Thymus (tissue), 11 donors: Measurements from ENCODE around the gene TMPRSS4. TPM values are rescaled to one million over a fixed set of nuclear protein-coding genes. Genes with fewer than 3 reads are reported as not detected.

Experiments
- DNase-seq, 9 donors: peaks; one replicate each; pipeline ENCODE4 v3.0.0-alpha.2; 2013; ENCODE audit warnings: low spot score in 9 of 9, low read depth in 6 of 9, missing footprints in 1 of 9
- H3K27ac ChIP-seq, 2 donors: one replicate each; pipeline ENCODE4 v1.5.1; 2013; ENCODE audit warnings: control low read depth in 1 of 2, low read depth in 1 of 2, low read length in 1 of 2, mild to moderate bottlenecking in 1 of 2, moderate library complexity in 1 of 2
- H3K27me3 ChIP-seq, 2 donors: one replicate each; pipeline ENCODE4 v1.5.1; 2013; ENCODE audit warnings: low read length in 1 of 2; ENCODE audit not compliant: control insufficient read depth in 2 of 2, insufficient read depth in 1 of 2
- H3K36me3 ChIP-seq, 2 donors: one replicate each; pipeline ENCODE4 v1.5.1; 2013; ENCODE audit warnings: low read length in 1 of 2, mild to moderate bottlenecking in 1 of 2, moderate library complexity in 1 of 2; ENCODE audit not compliant: control insufficient read depth in 2 of 2, insufficient read depth in 2 of 2
- H3K4me1 ChIP-seq, 2 donors: one replicate each; pipeline ENCODE4 v1.5.1; 2013; ENCODE audit warnings: low read length in 2 of 2; ENCODE audit not compliant: control insufficient read depth in 2 of 2, insufficient read depth in 2 of 2
- H3K4me3 ChIP-seq, 2 donors: one replicate each; pipeline ENCODE4 v1.5.1; 2013; ENCODE audit warnings: low read length in 2 of 2, control low read depth in 1 of 2, mild to moderate bottlenecking in 1 of 2
- H3K9me3 ChIP-seq, 2 donors: one replicate each; pipeline ENCODE4 v1.5.1; 2013; ENCODE audit warnings: low read length in 1 of 2, mild to moderate bottlenecking in 1 of 2; ENCODE audit not compliant: control insufficient read depth in 2 of 2, insufficient read depth in 1 of 2
- WGBS: extraction: QIAGEN DNeasy Blood & Tissue Kit; methylation state at CpG from one replicate; pipeline ENCODE4 v1.1.7; 2013; 5-methylcytosine and 5-hydroxymethylcytosine counted together
- polyA plus RNA-seq: library from polyadenylated mRNA; stranded (reverse); fragments of 200-250 nt; gene quantifications from one replicate; pipeline ENCODE4 v1.2.3, GENCODE V29; 2013
- total RNA-seq: library from RNA; stranded (reverse); fragments of 120-200 nt; gene quantifications from one replicate; pipeline ENCODE4 v1.2.4, GENCODE V29; 2013
- donor health status: healthy.

TMPRSS4 gene
- total and polyA plus RNA-seq, 2 donors, result 2.5 to 7.4 TPM

DNA sequence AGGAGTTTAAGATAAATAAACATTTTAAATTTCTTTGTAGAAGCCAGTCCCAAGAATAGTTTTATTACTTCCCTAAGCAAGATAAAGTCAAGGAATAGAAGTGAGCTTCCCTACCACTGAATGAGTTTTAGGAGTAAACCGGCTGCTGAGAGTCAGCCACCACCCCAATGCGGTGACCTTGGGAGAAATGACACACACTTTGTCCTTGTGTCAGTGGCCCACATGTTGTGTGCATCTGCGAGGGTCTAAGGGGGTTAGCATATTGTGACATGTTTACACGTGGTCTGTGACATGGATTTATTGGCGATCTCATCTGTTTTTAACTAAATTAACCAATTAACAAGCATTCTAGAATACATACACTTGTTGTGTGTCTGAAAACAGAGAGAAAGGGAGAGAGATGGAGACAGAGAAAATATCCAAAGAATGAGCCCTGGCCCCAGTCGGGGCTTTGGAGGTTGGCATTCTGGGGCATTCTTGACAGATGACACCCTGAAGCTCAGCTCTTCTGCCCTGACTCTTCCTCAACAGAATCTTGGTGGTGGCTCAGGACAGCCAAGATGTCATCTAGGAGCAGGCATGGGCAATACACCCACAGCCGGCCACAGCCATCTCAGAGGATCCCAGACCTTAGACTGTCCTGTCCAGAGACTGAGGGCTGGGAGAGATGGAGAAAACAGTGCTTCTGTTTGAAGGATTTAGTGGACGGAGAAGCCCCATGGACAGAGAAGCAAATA, 29.7 kb upstream of the TMPRSS4 start:
- no peak overlapping the region for H3K4me3 ChIP-seq

DNA sequence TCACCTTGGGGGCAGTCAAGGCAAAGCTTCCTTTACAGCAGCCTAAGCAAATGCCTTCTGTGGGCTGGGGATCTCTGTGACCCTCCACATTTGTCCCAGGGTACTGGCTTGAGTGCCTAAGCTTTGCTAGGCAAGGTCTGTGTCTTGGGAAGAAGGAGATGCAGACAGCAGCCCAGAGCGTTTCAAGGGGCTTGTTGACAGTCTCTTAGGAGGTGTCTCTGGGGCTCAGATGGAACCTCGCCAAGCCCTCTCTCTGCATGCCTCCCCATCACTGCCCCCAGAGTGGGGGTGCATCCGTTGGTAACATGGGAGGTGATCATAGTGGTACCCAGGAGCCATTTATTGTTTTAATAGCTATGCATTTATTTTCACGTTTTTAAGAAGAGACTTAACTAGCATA, 29.1 kb upstream of the TMPRSS4 start:
- no peaks in the 10 kb centered on the region for H3K36me3 ChIP-seq
- no peak overlapping the region for H3K4me3 ChIP-seq
- H3K4me1 ChIP-seq, result peaks cover 44 to 70% of the 10 kb centered on the region in 2 donors
- 95% methylated on average over 4 of the region's 4 CpGs for WGBS
- no peak overlapping the region for H3K27ac ChIP-seq
- no peak for DNase-seq
- no peaks in the 10 kb centered on the region for H3K27me3 ChIP-seq
- no peaks in the 10 kb centered on the region for H3K9me3 ChIP-seq

More for the DNA sequence above, 29.7 kb upstream of the TMPRSS4 start:
- H3K27ac ChIP-seq, result peak overlapping the region in 1 of 2 donors; percentile 27
- H3K27me3 ChIP-seq, result no peaks in the 10 kb centered on the region
- no peaks in the 10 kb centered on the region for H3K36me3 ChIP-seq
- H3K4me1 ChIP-seq, result peaks cover 38 to 64% of the 10 kb centered on the region in 2 donors
- no peak for DNase-seq
- WGBS, result 98% methylated on average over 8 of the region's 8 CpGs
- H3K9me3 ChIP-seq, result no peaks in the 10 kb centered on the region

DNA sequence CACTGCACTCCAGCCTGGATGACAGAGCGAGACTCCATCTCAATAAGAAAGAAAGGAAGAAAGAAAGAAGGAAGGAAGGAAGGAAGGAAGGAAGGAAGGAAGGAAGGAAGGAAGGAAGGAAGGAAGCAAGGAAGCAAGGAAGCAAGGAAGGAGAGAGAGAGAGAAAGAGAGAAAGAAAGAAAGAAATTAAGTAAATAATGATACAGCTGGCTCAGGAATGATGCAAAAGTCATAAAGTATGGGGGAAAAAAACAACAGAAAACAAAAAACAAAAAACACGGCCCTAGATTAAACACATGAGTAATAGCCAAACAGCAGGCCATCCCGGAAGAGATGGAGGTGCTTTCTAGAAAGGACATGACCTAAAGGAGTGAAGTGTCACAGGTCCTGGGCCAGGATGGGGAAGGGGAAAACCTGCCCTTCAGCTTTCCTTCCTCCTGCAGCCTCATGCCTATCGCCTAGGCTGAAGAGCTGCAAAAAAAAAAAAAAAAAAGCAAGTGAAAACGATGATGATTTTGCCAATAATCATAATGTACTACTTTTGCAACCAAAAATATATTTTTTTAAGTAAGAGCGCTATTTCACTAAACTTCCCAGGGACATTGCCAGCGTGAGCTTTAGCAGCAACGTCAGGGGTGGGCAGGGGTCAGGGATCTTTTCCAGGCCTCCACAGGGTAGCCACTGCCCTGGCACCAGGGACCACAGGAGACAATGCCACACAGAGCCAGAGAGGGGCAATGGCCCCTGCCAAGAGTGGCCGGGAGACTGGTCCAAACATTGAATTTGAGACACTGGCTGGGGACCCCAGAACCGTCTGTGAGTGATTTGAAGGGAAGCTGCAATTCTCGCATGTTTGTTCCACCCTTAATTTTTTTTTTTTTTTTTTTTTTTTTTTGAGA, 28.2 kb upstream of the TMPRSS4 start:
- H3K4me1 ChIP-seq, result peaks cover 44 to 76% of the 10 kb centered on the region in 2 donors

GRCh38 chr11:118049771-118050170, 27.1 kb upstream of the TMPRSS4 start:
- 99% methylated on average over 6 of the region's 6 CpGs for WGBS

More for the DNA sequence above, 28.2 kb upstream of the TMPRSS4 start:
- H3K36me3 ChIP-seq, result no peaks in the 10 kb centered on the region
- 88% methylated on average over 11 of the region's 11 CpGs for WGBS
- H3K4me3 ChIP-seq, result no peak overlapping the region
- H3K9me3 ChIP-seq, result no peaks in the 10 kb centered on the region
- H3K27ac ChIP-seq, result no peak overlapping the region
- H3K27me3 ChIP-seq, result no peaks in the 10 kb centered on the region
- no peak for DNase-seq

DNA sequence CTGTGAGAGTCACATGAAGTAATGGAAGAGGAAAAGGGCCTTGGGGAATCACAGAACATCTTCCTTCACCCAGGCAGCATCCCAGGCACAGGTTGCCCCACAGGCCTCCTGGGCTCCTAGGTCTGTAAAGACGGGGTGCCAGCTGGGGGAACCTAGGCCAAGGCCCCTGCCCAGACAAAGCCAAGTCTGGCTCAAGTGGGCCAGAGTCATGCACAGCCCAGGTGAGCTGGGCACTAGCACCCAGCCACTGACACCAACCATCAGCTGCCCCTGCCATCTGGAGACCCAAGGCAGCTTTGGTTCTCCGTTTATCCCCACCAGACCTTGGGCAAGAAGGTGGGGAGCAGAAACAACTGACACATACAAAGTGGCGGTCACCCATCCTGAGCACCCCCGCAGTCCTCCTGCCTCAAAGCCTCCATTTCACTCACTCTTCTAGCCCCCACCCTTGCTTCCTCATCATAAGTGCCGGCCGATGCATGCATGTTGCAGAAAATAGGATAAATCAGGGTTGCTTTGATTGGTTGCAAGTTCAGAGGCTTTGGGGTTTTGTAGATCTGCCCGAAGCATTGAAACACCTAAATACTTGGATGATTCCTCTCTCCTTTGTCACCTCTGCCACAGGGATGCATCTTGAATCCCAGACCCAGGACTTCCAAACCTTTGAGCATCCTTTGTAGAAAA, 26.5 kb upstream of the TMPRSS4 start:
- Histone ChIP-seq H3K4me1 (peaks cover 38 to 64% of the 10 kb centered on the region in 2 donors), H3K27ac (no peak overlapping the region), H3K4me3 (no peak overlapping the region), H3K36me3 (no peaks in the 10 kb centered on the region), H3K27me3 (no peaks in the 10 kb centered on the region), H3K9me3 (no peaks in the 10 kb centered on the region)
- no peak for DNase-seq
- 97% methylated on average over 7 of the region's 7 CpGs for WGBS

More at GRCh38 chr11:118049771-118050170, 27.1 kb upstream of the TMPRSS4 start:
- H3K36me3 ChIP-seq, result no peaks in the 10 kb centered on the region
- no peak for DNase-seq
- H3K27me3 ChIP-seq, result no peaks in the 10 kb centered on the region
- H3K4me3 ChIP-seq, result no peak overlapping the region
- no peak overlapping the region for H3K27ac ChIP-seq
- peaks cover 41 to 69% of the 10 kb centered on the region in 2 donors for H3K4me1 ChIP-seq
- H3K9me3 ChIP-seq, result no peaks in the 10 kb centered on the region

- Histone ChIP-seq H3K9me3 (no peaks in the 10 kb centered on the region), H3K4me1 (peaks cover 34 to 57% of the 10 kb centered on the region in 2 donors), H3K27me3 (no peaks in the 10 kb centered on the region), H3K36me3 (no peaks in the 10 kb centered on the region), H3K27ac (peak overlapping the region; percentile 38 to 49), H3K4me3 (no peak overlapping the region)
- 66% methylated on average over 7 of the region's 7 CpGs for WGBS
- DNase-seq, result no peak
Observed at GRCh38 chr11:118051136-118051610, 25.7 kb upstream of the TMPRSS4 start.

DNA sequence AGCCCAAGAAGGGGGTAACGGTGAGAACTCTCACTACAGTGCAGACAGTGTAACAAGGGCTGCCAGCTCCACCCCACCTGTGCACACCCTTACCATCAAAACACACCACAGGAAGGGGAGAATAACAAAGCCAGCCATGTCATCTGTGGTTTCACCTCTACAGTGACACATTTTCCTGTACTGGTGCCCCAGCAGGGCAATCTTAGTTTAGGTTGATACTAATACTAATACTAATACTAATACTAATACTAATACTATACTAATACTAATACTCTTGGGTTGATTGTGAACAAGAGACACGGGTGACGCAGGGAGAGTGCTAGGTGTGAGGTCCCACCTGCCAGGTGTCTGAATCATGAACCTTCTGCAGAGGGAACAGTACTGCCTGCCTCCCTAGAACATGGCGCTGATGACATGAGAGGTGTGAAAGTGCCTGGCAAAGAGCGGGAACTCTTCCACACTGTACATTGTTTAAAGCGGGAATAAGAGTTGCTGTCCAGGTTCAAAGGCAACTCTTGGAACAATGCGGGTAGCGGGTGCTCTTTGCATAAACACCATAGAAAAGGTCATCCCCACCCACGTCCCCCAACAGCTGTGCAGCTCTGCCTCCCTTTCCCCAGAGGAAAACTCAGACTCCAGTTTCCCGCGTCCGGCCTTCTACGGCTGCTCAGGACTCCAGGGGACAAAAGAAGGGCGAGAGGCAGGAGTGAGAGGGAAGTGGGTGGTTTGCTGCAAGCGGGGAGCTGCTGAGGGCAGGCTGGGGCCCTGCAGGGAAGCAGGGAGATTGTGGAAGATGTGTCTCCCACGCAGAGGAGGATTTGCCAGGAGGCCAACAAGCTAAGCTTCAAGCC, 25.0 kb upstream of the TMPRSS4 start:
- peak overlapping the region; percentile 38 to 49 for H3K27ac ChIP-seq
- no peaks in the 10 kb centered on the region for H3K9me3 ChIP-seq
- no peaks in the 10 kb centered on the region for H3K27me3 ChIP-seq
- 84% methylated on average over 16 of the region's 16 CpGs for WGBS
- H3K4me3 ChIP-seq, result no peak overlapping the region
- peak in 8 of 9 donors; percentile 59 to 93 (median 78) for DNase-seq
- H3K36me3 ChIP-seq, result no peaks in the 10 kb centered on the region
- H3K4me1 ChIP-seq, result peaks cover 28 to 51% of the 10 kb centered on the region in 2 donors

GRCh38 chr11:118052581-118053206, 24.2 kb upstream of the TMPRSS4 start:
- DNase-seq, result peak in 1 of 9 donors; percentile 25
- peaks cover 0 to 2% of the 10 kb centered on the region in 2 donors for H3K27me3 ChIP-seq
- WGBS, result 90% methylated on average over 13 of the region's 13 CpGs
- peaks cover 28 to 42% of the 10 kb centered on the region in 2 donors for H3K4me1 ChIP-seq
- H3K27ac ChIP-seq, result no peak overlapping the region
- H3K9me3 ChIP-seq, result no peaks in the 10 kb centered on the region
- no peak overlapping the region for H3K4me3 ChIP-seq
- H3K36me3 ChIP-seq, result no peaks in the 10 kb centered on the region
